ENCODE data around the gene JPH4. TPM values are rescaled to one million over a fixed set of nuclear protein-coding genes. Genes with fewer than 3 reads are reported as not detected.
A peak's percentile ranks its signal among the peaks of the same experiment; 100 is the strongest.

Gene JPH4
- total and polyA plus RNA-seq, 8 donors, result 0.12 to 1.3 (median 0.41) TPM

DNA sequence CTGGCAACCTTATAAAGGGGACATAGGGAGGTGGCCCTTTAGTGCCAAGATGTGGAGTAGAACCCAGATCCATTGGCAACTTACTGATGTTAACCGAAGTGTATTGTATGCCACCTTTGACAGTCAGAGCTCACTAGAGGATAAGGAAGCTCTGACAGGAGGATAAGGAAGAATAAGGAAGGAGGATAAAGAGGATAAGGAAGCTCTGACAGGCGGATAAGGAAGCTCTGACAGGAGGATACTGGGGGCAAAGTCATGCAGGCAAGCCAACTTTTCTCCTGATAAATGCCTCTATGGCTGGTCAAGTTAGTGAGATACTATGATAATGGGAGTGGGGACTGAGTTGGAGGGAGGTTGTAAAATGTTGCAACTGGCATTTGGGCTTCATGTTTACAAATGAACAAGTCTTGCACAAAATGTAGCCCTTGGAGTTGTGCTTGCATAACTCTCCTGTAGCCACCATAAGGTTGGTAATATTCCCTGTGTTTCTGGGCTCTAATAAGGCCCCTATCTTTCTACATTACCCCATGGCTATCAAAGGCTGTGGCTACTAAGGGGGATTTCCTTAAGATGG, 39.9 kb upstream of the JPH4 start:
- DNase-seq (no peak), ATAC-seq (no peak), FAIRE-seq (no peak)
- Histone ChIP-seq H3K4me1 (peaks cover 13 to 31% (median 24%) of the 10 kb centered on the region in 3 donors), H3K27ac (no peak overlapping the region), H3K4me3 (no peak overlapping the region), H3K27me3 (no peaks in the 10 kb centered on the region), H3K9me3 (no peaks in the 10 kb centered on the region), H3K36me3 (no peaks in the 10 kb centered on the region)
- WGBS, 2 donors, result 90 to 91% methylated on average over 2 of the region's 2 CpGs
- intact Hi-C loops (cut with DNase I), result no loop called here
- TF ChIP-seq, protein P1, sequence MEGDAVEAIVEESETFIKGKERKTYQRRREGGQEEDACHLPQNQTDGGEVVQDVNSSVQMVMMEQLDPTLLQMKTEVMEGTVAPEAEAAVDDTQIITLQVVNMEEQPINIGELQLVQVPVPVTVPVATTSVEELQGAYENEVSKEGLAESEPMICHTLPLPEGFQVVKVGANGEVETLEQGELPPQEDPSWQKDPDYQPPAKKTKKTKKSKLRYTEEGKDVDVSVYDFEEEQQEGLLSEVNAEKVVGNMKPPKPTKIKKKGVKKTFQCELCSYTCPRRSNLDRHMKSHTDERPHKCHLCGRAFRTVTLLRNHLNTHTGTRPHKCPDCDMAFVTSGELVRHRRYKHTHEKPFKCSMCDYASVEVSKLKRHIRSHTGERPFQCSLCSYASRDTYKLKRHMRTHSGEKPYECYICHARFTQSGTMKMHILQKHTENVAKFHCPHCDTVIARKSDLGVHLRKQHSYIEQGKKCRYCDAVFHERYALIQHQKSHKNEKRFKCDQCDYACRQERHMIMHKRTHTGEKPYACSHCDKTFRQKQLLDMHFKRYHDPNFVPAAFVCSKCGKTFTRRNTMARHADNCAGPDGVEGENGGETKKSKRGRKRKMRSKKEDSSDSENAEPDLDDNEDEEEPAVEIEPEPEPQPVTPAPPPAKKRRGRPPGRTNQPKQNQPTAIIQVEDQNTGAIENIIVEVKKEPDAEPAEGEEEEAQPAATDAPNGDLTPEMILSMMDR (IDR thresholded peaks at IDR 0.05), result no peak

DNA sequence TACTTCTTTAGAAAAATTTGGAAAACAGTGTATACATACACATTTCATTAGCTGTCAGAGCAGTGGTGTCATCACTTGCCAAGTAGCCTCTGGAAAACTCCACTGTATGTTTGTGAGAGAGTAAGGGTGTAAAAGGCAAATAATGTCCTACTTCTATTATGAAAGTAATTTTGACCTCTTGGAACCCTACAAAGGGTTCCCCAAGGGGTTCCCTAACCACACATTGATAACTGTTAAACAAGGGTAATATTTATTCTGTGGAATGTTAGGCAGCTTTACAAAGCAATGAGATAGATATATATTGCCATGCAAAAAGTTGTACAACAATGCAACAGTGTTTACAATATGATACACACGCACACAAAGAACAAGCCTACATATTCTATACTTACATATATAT, 38.9 kb upstream of the JPH4 start:
- H3K27me3 ChIP-seq, result no peaks in the 10 kb centered on the region
- intact Hi-C loops (cut with DNase I), result no loop called here
- H3K9me3 ChIP-seq, result no peaks in the 10 kb centered on the region
- FAIRE-seq, result no peak
- 91 to 95% methylated on average over 1 of the region's 1 CpG for WGBS, 2 donors
- H3K4me3 ChIP-seq, result no peak overlapping the region
- no peaks in the 10 kb centered on the region for H3K36me3 ChIP-seq
- DNase-seq, result no peak
- no peak for ATAC-seq
- no peak overlapping the region for H3K27ac ChIP-seq
- H3K4me1 ChIP-seq, result peaks cover 23 to 36% (median 23%) of the 10 kb centered on the region in 3 donors
- TF ChIP-seq, protein P1 (IDR thresholded peaks at IDR 0.05), result no peak

DNA sequence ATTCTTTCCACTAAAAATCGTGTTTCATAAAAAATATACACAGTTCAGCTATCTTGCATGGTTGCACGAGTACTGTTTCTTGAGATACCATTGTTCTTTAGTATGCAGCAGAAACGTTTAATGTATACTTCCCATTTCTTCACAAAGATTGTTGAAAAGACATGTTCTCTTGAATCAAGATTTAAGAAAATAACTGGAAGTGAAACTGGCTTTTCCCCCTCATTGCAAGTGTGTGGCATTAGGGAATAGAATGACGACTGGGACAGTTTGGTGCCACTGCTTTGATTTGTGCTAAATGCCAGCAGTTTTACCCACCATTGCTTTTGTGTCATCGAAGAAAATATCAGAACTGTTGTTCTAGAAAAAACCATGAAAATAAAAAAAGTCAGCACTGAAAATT, 37.3 kb upstream of the JPH4 start:
- DNase-seq (no peak), FAIRE-seq (no peak), ATAC-seq (no peak)
- H3K27me3 ChIP-seq, result no peaks in the 10 kb centered on the region
- intact Hi-C loops (cut with DNase I), result no loop called here
- H3K27ac ChIP-seq, result no peak overlapping the region
- peaks cover 26 to 37% (median 35%) of the 10 kb centered on the region in 3 donors for H3K4me1 ChIP-seq
- TF ChIP-seq, protein P1 (IDR thresholded peaks at IDR 0.05), result no peak
- H3K36me3 ChIP-seq, result no peaks in the 10 kb centered on the region
- H3K4me3 ChIP-seq, result no peak overlapping the region
- H3K9me3 ChIP-seq, result no peaks in the 10 kb centered on the region
- WGBS, 2 donors, result 61 to 63% methylated on average over 5 of the region's 5 CpGs

DNA sequence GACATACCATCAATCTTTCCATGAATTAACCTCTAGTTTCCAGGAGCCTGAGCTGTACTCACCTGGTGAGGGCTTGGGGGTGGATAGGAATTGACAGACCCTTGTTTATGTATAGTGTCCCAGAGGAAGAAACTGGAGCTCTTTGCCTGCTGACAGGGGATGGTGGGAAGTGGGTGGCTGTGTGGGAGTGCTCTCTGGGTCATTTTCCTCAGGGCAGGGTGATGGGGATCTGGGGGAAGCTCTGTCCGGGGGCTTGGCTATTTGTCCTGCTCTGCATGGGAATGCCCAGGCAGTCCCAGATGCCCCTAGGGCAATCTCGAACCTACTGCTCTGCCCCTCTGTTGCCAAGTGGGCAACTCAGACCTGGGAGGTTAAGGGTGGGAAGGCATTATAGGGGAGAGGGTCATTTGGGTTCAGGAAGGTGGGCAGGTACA, 35.8 kb upstream of the JPH4 start:
- WGBS, 2 donors, result 55% methylated on average over 2 of the region's 2 CpGs
- FAIRE-seq, result no peak
- peak overlapping the region; percentile 38 to 86 (median 70) for H3K27ac ChIP-seq
- intact Hi-C loops (cut with DNase I), result no loop called here
- ATAC-seq, result no peak
- no peak for DNase-seq
- no peaks in the 10 kb centered on the region for H3K9me3 ChIP-seq
- no peak overlapping the region for H3K4me3 ChIP-seq
- H3K27me3 ChIP-seq, result no peaks in the 10 kb centered on the region
- no peaks in the 10 kb centered on the region for H3K36me3 ChIP-seq
- peaks cover 30 to 49% (median 45%) of the 10 kb centered on the region in 3 donors for H3K4me1 ChIP-seq
- TF ChIP-seq, protein P1 (IDR thresholded peaks at IDR 0.05), result no peak

Measured in pancreas (tissue), 10 donors.